ENCODE results near the gene OR1N1.
"Not testable (repeated sequence)": the region's sequence is repeated elsewhere in the genome, so short reads cannot be mapped to it uniquely, and the experiment has no call there.

Gene OR1N1, protein sequence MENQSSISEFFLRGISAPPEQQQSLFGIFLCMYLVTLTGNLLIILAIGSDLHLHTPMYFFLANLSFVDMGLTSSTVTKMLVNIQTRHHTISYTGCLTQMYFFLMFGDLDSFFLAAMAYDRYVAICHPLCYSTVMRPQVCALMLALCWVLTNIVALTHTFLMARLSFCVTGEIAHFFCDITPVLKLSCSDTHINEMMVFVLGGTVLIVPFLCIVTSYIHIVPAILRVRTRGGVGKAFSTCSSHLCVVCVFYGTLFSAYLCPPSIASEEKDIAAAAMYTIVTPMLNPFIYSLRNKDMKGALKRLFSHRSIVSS

DNA sequence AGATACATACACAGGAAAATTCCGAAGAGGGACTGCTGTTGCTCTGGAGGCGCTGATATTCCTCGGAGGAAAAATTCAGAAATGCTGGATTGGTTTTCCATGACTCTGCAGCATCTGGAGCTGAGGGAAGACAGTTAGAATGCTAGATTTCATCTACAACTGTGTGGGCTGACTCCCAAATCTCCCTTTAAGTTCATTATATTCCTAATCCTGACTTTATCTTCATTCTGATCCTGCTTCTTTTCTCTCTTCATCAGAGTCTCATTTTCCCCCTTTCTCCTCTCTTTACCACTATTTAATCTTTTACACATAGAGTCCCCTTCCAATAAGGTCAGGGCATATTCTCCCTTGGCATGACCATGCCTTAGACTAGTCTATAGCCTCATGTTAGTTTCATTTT lies at the start of gene OR1N1:
OR1N1 (minus strand) TSS at position 101 of the 400 bp plus-strand sequence; CDS start at position 101, 0 bp downstream.
- DNase-seq (ENCODE audit: low spot score): no peak

DNA sequence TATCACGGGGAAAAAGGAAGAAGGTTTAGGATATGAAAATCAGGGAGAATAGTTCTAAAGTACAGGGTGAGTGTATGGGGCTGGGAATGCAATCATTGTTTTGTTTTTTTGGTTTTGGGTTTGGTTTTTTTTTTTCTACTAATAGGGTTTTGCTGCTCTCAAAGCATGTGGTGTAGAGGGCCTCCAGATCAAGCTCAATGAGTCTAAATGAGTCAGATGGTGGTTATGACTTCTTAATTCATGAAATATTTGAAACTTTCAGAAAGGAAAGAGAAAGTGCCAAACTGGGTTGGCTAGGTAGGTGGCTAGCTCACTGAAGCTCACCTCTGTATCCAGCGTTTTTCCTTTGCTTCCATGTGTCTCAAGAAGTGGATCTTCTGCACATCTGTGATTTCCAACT lies 45.4 kb upstream of the OR1N1 start:
- DNase-seq (ENCODE audit: low spot score): peak; percentile 72

DNA sequence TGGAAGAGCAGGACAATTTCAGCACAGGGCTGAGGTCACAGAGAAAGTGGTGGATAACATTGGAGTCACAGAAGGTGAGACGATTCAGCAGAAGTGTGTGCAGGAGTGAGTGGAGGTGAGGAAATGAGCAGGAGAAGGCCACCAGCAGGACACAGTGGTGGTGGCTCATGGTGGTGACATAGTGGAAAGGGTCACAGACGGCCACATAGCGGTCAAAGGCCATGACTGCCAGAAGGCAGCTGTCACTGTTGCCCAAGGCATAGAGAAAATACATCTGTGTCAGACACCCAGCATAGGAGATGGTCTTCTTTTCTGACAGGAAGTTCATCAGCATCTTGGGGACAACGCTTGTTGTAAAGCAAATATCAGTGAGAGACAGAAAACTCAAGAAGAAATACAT lies 40.8 kb upstream of the OR1N1 start:
- DNase-seq (ENCODE audit: low spot score): no peak

DNA sequence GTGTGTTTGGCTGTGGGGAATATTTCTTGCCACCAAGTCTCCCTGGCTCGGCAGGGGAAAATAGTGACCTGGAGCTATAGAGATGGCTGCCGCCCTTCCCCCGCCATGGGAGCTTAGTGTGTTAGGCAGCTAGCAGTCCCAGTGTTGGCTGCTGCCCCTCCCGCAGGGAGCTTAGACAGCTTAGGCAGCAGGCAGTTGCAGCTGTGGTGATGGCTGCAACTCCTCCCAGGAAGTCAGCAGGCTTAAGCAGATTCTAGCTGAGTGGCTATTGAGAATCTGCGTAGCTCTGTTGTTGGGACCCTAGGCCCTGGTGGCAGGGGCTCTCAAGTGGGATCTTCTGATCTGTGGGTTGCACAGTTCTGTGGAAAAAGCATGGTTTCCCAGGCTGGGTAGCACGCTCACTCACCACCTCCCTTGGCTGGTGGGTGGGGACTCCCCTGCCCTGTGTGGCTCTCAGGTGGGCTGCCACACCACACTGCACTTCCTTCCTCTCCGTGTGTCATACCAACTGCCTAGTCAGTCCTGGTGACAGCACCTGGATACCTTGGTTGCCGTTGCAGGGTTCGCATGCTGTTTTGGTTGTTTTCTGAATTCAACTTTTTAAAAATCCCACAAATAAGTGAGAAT lies 35.2 kb upstream of the OR1N1 start:
- no peak for DNase-seq (ENCODE audit: low spot score)

DNA sequence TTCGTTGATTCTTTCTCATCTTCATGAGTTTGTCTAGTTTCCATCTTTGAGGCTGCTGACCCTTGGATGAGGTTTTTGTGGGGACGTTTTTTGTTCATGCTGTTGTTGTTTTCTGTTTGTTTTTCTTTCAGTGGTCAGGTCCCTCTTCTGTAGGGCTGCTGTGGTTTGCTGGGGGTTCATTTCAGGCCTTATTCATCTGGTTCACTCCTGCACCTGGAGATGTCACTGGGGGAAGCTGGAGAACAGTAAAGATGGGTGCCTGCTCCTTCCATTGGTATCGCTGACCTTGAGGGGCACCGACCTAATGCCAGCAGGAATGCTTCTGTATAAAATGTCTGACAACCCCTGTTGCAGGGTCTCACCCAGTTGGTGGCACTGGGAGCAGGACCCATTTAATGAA lies 34.4 kb upstream of the OR1N1 start:
- no peak for DNase-seq (ENCODE audit: low spot score)

DNA sequence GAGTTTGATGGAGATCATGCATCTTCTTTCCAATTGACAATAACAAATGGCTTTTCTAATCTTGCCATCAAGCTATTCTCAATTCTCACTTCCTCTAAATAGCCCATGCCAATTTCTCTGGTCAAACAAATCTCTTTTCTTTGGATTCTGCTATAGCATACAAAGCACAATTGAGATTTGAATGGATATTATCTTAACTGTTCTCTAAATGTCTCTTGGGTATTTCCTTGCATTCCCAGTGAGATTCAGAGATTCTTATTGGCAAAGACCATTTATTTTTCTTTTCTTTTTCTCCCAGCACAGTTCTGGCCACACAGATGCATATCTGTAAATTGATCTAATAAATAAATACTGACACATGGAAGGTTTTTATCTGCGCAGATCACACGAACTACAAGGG lies 25.7 kb upstream of the OR1N1 start, which contains the start of gene OR1N2:
OR1N2 (plus strand) TSS at position 301 of the 400 bp plus-strand sequence. CDS start 100 bp downstream, outside the sequence.
- DNase-seq (ENCODE audit: low spot score): no peak

DNA sequence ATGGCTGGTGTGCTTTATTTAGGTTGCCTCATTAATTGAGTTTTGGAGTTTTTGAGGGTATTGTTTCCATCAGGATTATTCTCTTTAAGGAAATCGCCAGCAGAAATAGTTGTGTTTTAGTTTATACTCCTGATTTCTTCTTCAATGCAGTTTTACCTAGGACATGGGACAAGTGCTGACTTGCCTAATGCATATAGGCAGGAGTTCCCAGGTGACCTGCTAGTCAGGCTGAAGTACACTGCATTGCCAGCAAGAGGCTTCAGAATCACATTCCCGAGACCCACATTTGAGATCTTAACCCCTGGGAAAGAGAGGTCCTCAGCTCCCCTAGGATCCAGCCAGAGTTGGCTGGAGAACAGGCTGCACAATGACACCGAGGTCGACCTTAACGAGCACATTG lies 24.3 kb upstream of the OR1N1 start:
- DNase-seq (ENCODE audit: low spot score): no peak

DNA sequence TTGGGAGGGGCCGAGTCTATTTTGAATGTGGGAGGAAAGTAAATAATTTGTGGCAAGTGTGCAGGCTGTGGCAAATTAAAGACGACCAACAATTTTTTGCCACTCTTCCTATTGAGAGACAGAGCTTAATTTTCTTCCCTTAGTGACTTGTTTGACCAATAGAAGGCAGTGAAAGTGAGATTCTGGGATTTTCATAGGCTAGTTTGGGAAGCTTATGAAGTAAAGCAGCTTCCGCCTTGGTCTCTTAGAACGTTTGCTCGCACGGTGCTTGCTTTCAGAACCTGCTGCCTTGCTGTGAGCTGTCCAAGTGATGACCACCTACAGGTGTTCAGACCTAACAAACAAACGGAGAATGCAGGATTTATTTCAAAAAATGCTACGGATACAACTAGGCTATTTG lies 19.1 kb upstream of the OR1N1 start:
- DNase-seq (ENCODE audit: low spot score): no peak

DNA sequence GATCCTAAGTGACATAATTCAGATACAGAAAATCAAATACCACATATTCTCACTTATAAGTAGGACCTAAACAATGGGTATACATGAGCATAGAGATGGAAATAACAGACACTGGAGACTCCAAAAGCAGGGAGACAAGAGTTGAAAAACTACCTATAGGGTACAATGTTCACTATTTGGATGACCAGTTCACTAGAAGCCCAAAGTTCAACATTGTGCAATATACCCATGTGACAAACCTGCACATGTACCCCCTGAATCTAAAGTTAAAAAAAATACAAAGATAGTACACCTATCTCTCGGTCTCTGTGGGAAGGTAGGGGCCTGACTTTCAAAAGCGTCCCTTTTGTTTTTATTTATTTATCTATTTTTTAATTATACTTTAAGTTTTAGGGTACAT lies 11.7 kb upstream of the OR1N1 start:
- no peak for DNase-seq (ENCODE audit: low spot score)

DNA sequence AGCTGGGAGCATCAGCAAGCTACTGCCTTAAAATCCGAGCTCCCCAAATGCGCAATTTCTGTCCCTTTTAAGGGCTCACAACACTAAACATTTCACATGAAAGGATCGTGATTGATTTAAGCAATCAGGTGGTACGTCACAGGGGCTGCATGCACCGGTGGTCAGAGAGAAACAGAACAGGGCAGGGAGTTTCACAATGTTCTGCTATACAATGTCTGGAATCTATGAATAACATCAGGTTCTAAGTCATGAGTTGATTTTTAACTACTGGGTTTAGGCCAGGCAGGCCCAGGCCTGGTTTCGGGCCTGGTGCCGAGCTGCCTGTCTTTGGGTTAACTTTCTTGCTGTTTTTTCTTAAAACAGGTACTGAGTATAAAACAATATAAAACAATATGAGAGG lies 10.0 kb upstream of the OR1N1 start:
- DNase-seq (ENCODE audit: low spot score): not testable (repeated sequence)

DNA sequence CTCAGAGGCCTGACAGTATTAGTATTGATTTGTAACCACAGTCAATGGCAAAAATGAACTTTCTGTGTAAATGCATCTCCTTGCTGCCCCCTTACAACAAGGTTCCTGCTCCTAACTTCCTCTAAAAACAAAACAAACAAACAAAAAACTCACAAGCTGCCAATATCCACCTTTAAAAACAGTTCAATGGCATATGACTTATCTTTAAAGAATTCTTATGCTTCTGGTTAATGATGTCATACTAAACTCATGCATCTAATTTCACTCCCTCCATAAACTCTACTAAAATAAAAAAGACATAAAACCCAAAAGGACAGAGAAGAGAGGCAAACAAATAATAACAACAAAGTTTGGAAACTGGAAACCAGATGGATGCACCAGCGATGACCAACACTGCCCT lies 9.0 kb upstream of the OR1N1 start:
- peak; percentile 15 for DNase-seq (ENCODE audit: low spot score)

DNA sequence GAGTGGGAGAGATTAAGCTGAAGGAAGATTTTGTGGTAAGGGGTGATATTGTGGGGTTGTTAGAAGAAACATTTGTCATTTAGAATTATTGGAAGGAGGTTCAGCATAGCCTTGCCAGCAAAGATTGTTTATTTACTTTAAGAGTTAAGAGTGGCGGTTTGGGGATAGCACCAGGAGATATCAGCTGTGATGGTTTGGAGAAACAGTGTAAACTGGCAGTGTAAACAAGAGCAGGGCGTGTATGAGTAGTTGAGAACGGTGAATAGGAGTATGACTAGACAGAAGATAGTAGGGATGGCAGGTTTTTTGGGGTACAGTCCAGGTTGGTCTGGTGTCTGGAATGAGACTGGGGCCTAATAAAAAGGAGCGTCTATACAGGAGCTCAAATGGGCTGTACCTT lies 4.1 kb upstream of the OR1N1 start:
- DNase-seq (ENCODE audit: low spot score): not testable (repeated sequence)

DNA sequence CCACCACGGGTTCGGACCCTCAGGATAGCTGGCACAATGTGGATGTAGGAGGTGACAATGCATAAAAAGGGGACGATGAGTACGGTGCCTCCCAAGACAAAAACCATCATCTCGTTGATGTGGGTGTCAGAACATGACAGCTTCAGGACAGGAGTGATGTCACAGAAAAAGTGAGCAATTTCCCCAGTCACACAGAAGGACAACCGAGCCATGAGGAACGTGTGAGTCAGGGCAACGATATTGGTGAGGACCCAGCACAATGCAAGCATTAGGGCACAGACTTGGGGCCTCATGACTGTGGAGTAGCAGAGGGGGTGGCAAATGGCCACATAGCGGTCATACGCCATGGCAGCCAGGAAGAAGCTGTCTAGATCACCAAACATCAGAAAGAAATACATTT lies 491 bp downstream of the OR1N1 start:
- no peak for DNase-seq (ENCODE audit: low spot score)

DNA sequence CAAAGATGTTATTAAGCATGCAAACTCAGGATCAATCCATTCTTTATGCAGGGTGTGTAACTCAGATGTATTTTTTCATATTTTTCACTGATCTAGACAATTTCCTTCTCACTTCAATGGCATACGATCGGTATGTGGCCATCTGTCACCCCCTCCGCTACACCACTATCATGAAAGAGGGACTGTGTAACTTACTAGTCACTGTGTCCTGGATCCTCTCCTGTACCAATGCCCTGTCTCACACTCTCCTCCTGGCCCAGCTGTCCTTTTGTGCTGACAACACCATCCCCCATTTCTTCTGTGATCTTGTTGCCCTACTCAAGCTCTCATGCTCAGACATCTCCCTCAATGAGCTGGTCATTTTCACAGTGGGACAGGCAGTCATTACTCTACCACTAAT lies 7.7 kb downstream of the OR1N1 start:
- no peak for DNase-seq (ENCODE audit: low spot score)

DNA sequence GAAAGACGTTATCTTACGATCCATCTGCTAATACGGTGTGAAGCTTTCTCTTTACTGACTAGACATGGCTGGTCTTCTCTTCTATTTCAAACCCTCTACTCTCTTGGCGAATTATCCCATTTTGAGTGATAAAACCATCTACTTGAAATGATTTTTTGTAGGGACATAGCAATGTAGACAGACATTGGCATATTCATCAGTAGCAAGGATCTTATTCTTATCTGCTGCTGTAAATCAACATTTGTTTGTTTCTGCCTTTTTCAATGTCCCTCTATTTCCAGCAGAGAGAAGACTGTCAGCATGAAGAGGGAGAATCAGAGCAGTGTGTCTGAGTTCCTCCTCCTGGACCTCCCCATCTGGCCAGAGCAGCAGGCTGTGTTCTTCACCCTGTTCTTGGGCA lies 8.3 kb downstream of the OR1N1 start, which contains the start of gene OR1J4:
OR1J4 (plus strand) TSS at position 301 of the 400 bp plus-strand sequence; CDS start at position 301, 0 bp downstream.
- DNase-seq (ENCODE audit: low spot score): no peak

DNA sequence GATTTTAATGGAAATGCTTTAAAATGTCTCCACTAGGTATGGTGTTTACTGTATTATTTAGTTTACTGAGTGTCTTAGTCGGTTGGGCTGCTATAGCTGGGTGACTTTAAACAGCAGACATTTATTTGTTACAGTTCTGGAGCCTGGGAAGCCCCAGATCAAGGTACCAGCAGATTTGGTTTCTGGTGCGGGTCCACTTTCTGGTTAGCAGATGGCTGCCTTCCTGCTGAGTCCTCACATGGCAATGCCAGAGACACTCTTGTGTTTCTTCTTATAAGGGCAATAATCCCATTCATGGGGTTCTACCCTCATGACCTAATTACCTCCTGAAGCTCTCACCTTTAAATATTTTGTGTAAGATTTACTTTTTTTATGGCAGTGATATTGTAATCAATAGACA lies 8.9 kb downstream of the OR1N1 start:
- DNase-seq (ENCODE audit: low spot score): no peak

DNA sequence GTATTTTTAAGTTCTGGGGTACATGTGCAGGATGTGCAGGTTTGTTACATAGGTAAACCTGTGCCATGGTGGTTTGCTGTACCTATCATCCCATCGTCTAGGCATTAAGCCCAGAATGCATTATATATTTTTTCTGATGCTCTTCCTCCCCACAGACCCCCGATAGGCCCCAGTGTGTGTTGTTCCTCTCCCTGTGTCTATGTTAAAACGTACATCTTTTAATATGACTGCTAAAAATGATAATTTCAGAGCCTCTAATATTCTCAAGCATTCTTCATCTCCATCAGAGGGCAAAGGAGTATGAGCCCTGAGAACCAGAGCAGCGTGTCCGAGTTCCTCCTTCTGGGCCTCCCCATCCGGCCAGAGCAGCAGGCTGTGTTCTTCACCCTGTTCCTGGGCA lies 16.6 kb downstream of the OR1N1 start, which contains the start of gene OR1J2:
OR1J2 (plus strand) TSS at position 301 of the 400 bp plus-strand sequence; CDS start at position 301, 0 bp downstream.
- DNase-seq (ENCODE audit: low spot score): no peak

DNA sequence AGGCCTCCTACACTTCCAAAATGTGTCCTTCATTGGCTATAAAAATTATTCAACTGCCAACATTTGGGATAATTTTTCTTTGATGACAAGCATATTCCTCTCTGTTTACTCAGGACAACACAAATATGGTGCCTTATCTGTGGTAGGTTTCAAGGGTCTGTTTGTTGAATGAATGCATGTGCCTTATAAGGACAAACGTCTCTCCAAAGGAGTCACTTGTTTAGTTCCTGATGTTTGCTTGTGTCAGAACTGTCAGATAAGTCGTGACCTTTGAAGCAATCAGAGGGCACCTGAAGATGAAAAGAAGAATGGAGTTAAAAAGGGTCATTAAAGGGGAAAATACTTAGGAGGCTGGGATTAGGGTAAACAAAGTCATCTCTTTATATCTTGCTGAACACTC lies 20.1 kb downstream of the OR1N1 start:
- DNase-seq (ENCODE audit: low spot score): no peak

DNA sequence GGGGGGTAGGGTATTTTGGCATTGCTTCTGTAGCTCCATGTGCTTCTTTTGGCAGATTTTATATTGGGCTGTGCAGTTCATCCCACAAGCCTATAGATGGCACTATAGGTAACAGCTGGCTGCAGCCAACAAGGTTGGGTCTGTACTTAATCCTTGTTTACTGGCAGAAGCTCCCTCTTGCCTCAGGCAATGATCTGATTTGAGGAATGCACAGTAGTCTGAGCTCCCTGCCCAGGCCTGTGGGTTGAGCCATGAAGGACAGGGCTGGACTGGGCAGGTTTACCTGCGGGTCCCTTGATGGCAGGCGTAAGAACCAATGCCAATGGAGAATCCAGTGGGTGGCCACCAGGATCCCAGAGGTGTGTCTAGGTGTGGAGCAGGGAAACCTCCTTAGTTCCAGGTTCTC lies 28.2 kb downstream of the OR1N1 start:
- peak; percentile 71 for DNase-seq (ENCODE audit: low spot score)

DNA sequence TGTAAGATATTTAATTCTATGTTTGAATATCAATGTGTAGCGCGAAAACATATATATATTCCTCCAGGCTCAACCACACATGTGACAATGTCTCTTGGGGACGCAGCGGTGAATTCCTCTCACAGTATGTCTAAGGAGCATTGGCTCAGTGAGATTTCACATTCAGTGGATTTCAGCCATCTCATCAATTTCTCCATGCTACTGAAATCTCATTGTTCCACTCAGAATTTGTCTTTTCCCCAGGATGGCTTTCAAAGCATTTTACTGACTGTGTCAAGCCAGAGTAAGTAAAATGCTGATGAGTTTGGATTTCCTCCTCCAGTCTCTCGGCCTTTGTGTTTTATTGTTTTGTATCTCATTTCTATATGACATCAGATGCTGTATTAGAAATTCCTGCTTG lies 48.0 kb downstream of the OR1N1 start:
- DNase-seq (ENCODE audit: low spot score): no peak

DNA sequence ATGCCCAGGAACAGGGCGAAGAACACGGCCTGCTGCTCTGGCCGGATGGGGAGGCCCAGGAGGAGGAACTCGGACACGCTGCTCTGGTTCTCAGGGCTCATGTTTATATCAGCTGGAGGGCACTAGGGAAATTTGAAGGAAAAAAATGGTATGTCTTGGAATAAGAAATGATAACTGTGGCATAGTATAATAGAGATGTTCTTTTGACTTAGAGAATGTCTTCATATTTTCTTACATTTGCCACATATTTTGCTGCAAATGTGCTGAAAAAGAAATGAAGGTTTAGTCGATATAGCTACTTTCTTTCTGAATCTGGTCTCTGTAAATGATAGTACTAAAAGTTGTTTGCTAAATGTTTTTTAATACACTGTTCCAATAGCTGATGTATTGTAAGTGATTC lies 49.3 kb downstream of the OR1N1 start, which contains the start of gene OR1J1:
OR1J1 (minus strand) TSS at position 101 of the 400 bp plus-strand sequence; CDS start at position 101, 0 bp downstream.
- no peak for DNase-seq (ENCODE audit: low spot score)

DNA sequence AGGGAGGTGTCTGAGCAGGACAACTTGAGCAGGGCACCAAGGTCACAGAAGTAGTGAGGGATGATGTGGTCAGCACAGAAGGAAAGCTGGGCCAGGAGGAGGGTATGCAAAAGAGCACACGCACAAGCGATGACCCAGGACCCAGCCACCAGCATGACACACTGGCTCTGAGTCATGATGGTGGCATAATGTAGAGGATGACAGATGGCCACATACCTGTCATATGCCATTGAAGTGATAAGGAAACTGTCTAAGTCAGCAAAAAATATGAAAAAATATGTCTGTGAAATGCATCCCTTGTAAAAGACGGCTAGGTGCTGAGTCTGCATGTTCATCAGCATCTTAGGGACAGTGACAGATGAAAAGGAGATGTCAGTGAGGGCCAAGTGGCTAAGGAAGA lies 49.7 kb downstream of the OR1N1 start:
- no peak for DNase-seq (ENCODE audit: low spot score)

Measured in AG08395 (cell line).